ENCODE results near the gene GMDS.

GRCh38 chr6:1904466-1904799 is 341.0 kb downstream of the GMDS start:
- TF ChIP-seq CTCF (IDR thresholded peaks at IDR 0.05) (no peak), EZH2 (IDR thresholded peaks at IDR 0.05; ENCODE audit: borderline replicate concordance, insufficient read depth, low read depth, low read length, poor library complexity, severe bottlenecking) (no peak)
